A549 (cell line): Measurements from ENCODE around the gene B3GAT3. TPM values are rescaled to one million over a fixed set of nuclear protein-coding genes. Genes with fewer than 3 reads are reported as not detected.
A peak's percentile ranks its signal among the peaks of the same experiment; 100 is the strongest.
"Not testable (repeated sequence)": the region's sequence is repeated elsewhere in the genome, so short reads cannot be mapped to it uniquely, and the experiment has no call there.

Experiments
- ATAC-seq, 2 experiments: fragments of 200-7000 bp in 1 of 2; fragments of >200 bp in 1 of 2; cut with Nextera tagmentation in 1 of 2; cut with Tn5 transposase in 1 of 2; 3 replicates each; pipeline versions ENCODE4 v1.8.0 to v1.9.1; 2018 to 2020; ENCODE audit warnings: mild to moderate bottlenecking in 1 of 2, moderate library complexity in 1 of 2
- CTCF ChIA-PET: fragments of 300-600 bp; sonication (Branson Sonifier 250); formaldehyde crosslinking; extraction: SDS; loops from one replicate; lab custom pipeline; 2021; ENCODE audit warnings: antibody characterized with exemption, inconsistent platforms; lab: Yijun Ruan, JAX
- POLR2A ChIA-PET: fragments of 350-600 bp; formaldehyde crosslinking; extraction: SDS; loops from one replicate; lab custom pipeline; 2021; ENCODE audit warnings: antibody characterized with exemption, inconsistent platforms; lab: Yijun Ruan, JAX
- DNase-seq, 2 experiments: peaks; one replicate each; pipeline versions ENCODE4 v3.0.0 to v3.0.0-alpha.2; 2011 to 2016; ENCODE audit warnings: low read depth in 1 of 2, low spot score in 1 of 2
- FAIRE-seq: peaks from 2 replicates; lab custom pipeline; 2011; peaks lifted over from hg19 to GRCh38; lab: Jason Lieb, UNC
- H3K27ac ChIP-seq, 2 experiments: fragments of >200 bp; sonication (Bioruptor Twin); formaldehyde crosslinking; 3 replicates each; pipeline ENCODE4 v1.5.1; 2016 to 2017
- H3K4me1 ChIP-seq: fragments of >200 bp; sonication (Bioruptor Twin); formaldehyde crosslinking; 3 replicates; pipeline ENCODE4 v1.6.1; 2016
- H3K4me2 ChIP-seq: fragments of >200 bp; sonication (Bioruptor Twin); formaldehyde crosslinking; 3 replicates; pipeline ENCODE4 v1.6.1; 2016
- H3K4me3 ChIP-seq: fragments of >200 bp; sonication (Bioruptor Twin); formaldehyde crosslinking; 3 replicates; pipeline ENCODE4 v1.5.1; 2016
- H3K9me3 ChIP-seq: fragments of >200 bp; sonication (Bioruptor Twin); formaldehyde crosslinking; 3 replicates; pipeline ENCODE4 v1.6.1; 2016
- CBX8 ChIP-seq: fragments of 200-600 bp; sonication (generic); IDR thresholded peaks from 2 replicates; pipeline ENCODE4 v1.6.1; 2016
- CEBPB ChIP-seq, 2 experiments: fragments of >200 bp in 1 of 2; sonication (Bioruptor Twin) in 1 of 2; formaldehyde crosslinking in 1 of 2; IDR thresholded peaks; 2 replicates each; pipeline ENCODE4 v1.6.1; 2012 to 2016
- EP300 ChIP-seq, 2 experiments: fragments of >200 bp; sonication (Bioruptor Twin); formaldehyde crosslinking; IDR thresholded peaks; 2 replicates in 1 of 2; 3 replicates in 1 of 2; pipeline ENCODE4 v1.6.1; 2016 to 2017
- ESRRA ChIP-seq: fragments of 150-350 bp; IDR thresholded peaks from 2 replicates; pipeline ENCODE4 v1.6.1; 2014; ENCODE audit warnings: mild to moderate bottlenecking, low read length, borderline replicate concordance
- FOSL2 ChIP-seq, 2 experiments: fragments of 450-650 bp in 1 of 2; fragments of >200 bp in 1 of 2; sonication (Bioruptor Twin) in 1 of 2; formaldehyde crosslinking; IDR thresholded peaks; 2 replicates each; pipeline versions ENCODE4 v1.5.0 to v1.6.1; 2016 to 2020; ENCODE audit warnings: mild to moderate bottlenecking in 1 of 2, moderate library complexity in 1 of 2
- FOXS1 ChIP-seq: fragments of 250-450 bp; sonication (Bioruptor Pico); IDR thresholded peaks from 2 replicates; pipeline ENCODE4 v1.5.0; 2020; ENCODE audit warnings: mild to moderate bottlenecking, moderate library complexity
- HOXA7 ChIP-seq: fragments of 250-450 bp; sonication (Bioruptor Pico); IDR thresholded peaks from 2 replicates; pipeline ENCODE4 v1.5.0; 2020; ENCODE audit warnings: mild to moderate bottlenecking, moderate library complexity
- JUN ChIP-seq, 2 experiments: fragments of >200 bp; sonication (Bioruptor Twin); formaldehyde crosslinking; IDR thresholded peaks; 2 replicates in 1 of 2; 3 replicates in 1 of 2; pipeline ENCODE4 v1.6.1; 2016 to 2017
- JUNB ChIP-seq: fragments of >200 bp; sonication (Bioruptor Twin); formaldehyde crosslinking; IDR thresholded peaks from 2 replicates; pipeline ENCODE4 v1.6.1; 2016
- KDM5A ChIP-seq: fragments of 200-600 bp; sonication (generic); IDR thresholded peaks from 2 replicates; pipeline ENCODE4 v1.6.1; 2016; ENCODE audit warnings: antibody characterized with exemption, mild to moderate bottlenecking
- MAFK ChIP-seq: fragments of 450-650 bp; IDR thresholded peaks from 2 replicates; pipeline ENCODE4 v1.6.1; 2014; ENCODE audit not compliant: partially characterized antibody
- NPAS2 ChIP-seq: fragments of 250-450 bp; sonication (Bioruptor Pico); IDR thresholded peaks from 2 replicates; pipeline ENCODE4 v1.8.0; 2022; ENCODE audit warnings: mild to moderate bottlenecking, moderate library complexity, borderline replicate concordance
- PHF8 ChIP-seq: fragments of 200-600 bp; sonication (generic); IDR thresholded peaks from 2 replicates; pipeline ENCODE4 v1.6.1; 2016; ENCODE audit warnings: low read depth, mild to moderate bottlenecking, antibody characterized with exemption, moderate library complexity, borderline replicate concordance
- RARB ChIP-seq: fragments of 250-450 bp; sonication (Bioruptor Pico); IDR thresholded peaks from 2 replicates; pipeline ENCODE4 v1.8.0; 2021; ENCODE audit warnings: mild to moderate bottlenecking, moderate library complexity
- RNF2 ChIP-seq: fragments of 200-600 bp; sonication (generic); IDR thresholded peaks from 2 replicates; pipeline ENCODE4 v1.6.1; 2016; ENCODE audit warnings: low read depth, mild to moderate bottlenecking, antibody characterized with exemption, moderate library complexity, borderline replicate concordance
- SMC3 ChIP-seq: fragments of >200 bp; sonication (Bioruptor Twin); formaldehyde crosslinking; IDR thresholded peaks from 3 replicates; pipeline ENCODE4 v1.6.1; 2018; ENCODE audit warnings: inconsistent platforms
- SREBF2 ChIP-seq: fragments of 450-650 bp; IDR thresholded peaks from 2 replicates; pipeline ENCODE4 v1.6.1; 2014; ENCODE audit warnings: mild to moderate bottlenecking, moderate library complexity
- TP53 ChIP-seq: fragments of 250-450 bp; sonication (Bioruptor Pico); IDR thresholded peaks from 2 replicates; pipeline ENCODE4 v1.5.0; 2021; ENCODE audit warnings: mild to moderate bottlenecking, moderate library complexity
- WGBS: methylation state at CpG from one replicate; pipeline ENCODE4 v1.1.6; 2017; ENCODE audit errors: missing lambda C conversion rate; 5-methylcytosine and 5-hydroxymethylcytosine counted together
- polyA plus RNA-seq, 4 experiments: library from polyadenylated mRNA; depleted of rRNA in 3 of 4; stranded (reverse); fragments of >200 nt; fragmentation: RNase III in 1 of 4; extraction: RNeasy Plus Mini Kit Qiagen cat#74134 plus additional on column Dnase treatment in 1 of 4; gene quantifications; 2 replicates in 3 of 4; 3 replicates in 1 of 4; pipeline ENCODE4 v1.2.3, GENCODE V29; 2011 to 2017
- TF ChIP-seq, protein P1 (sequence below): IDR thresholded peaks from 2 replicates; pipeline ENCODE4 v1.6.1; 2012
- TF ChIP-seq, protein P2 (sequence below): IDR thresholded peaks from 2 replicates; pipeline ENCODE4 v1.6.1; 2012
- TF ChIP-seq, protein P3 (sequence below): IDR thresholded peaks from 2 replicates; pipeline ENCODE4 v1.6.1; 2012; ENCODE audit warnings: low read depth, borderline replicate concordance
- TF ChIP-seq, protein P4 (sequence below): fragments of >200 bp; sonication (Bioruptor Twin); formaldehyde crosslinking; IDR thresholded peaks from 3 replicates; pipeline ENCODE4 v1.5.1; 2016

B3GAT3 gene
- polyA plus RNA-seq, 2 of the 4 experiments (the other 2 are of a cell fraction) = 19.0 to 41.0 TPM

DNA sequence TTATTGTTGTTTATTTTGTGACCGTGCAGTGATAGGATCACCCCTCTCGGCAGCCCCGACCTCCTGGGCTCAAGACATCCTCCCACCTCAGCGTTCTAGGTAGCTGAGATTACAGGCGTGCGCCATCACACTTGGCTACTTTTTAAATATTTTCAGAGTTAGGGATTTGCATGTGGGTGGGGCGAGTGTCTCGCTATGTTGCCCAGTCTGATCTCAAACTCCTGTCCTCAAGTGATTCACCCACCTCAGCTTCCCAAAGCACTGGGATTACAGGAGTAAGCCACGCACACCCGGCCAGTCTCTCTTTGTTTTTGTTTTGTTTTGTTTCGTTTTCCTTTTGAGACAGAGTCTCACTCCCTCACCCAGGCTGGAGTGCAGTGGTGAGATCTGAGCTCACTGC lies 32.5 kb upstream of the B3GAT3 start:
- TF ChIP-seq MAFK = no peak
- TF ChIP-seq, protein P1, sequence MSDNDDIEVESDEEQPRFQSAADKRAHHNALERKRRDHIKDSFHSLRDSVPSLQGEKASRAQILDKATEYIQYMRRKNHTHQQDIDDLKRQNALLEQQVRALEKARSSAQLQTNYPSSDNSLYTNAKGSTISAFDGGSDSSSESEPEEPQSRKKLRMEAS = no peak
- no peak for TF ChIP-seq PHF8
- no peak for TF ChIP-seq ESRRA
- TF ChIP-seq JUN (IDR thresholded peaks at IDR 0.05) = no peak
- no peak for TF ChIP-seq SREBF2
- TF ChIP-seq CBX8 = no peak
- TF ChIP-seq, all 56 proteins: peak for 0
- Histone ChIP-seq H3K9me3 (no peaks in the 10 kb centered on the region), H3K4me1 (peaks cover 10% of the 10 kb centered on the region; the same call in 2 of the 3 replicates), H3K4me3 (no peak overlapping the region), H3K4me2 (no peak overlapping the region), H3K27ac (no peak overlapping the region; a peak in 1 of 6 replicates)
- DNase-seq (no peak), FAIRE-seq (no peak), ATAC-seq (no peak)
- CTCF ChIA-PET = interaction anchor here (0.6 to 3.6 kb wide), 4 partner anchors 13 to 228 kb away, joined by 3 to 14 read pairs (median 6); partner anchors contain the start of genes EML3 and ROM1
- WGBS = 91% methylated on average over 11 of the region's 11 CpGs
- POLR2A ChIA-PET = interaction anchor here (0.7 to 3.6 kb wide), 2 partner anchors 11 to 187 kb away, joined by 4 to 35 read pairs; partner anchors contain the start of genes C11orf98 and CSKMT

DNA sequence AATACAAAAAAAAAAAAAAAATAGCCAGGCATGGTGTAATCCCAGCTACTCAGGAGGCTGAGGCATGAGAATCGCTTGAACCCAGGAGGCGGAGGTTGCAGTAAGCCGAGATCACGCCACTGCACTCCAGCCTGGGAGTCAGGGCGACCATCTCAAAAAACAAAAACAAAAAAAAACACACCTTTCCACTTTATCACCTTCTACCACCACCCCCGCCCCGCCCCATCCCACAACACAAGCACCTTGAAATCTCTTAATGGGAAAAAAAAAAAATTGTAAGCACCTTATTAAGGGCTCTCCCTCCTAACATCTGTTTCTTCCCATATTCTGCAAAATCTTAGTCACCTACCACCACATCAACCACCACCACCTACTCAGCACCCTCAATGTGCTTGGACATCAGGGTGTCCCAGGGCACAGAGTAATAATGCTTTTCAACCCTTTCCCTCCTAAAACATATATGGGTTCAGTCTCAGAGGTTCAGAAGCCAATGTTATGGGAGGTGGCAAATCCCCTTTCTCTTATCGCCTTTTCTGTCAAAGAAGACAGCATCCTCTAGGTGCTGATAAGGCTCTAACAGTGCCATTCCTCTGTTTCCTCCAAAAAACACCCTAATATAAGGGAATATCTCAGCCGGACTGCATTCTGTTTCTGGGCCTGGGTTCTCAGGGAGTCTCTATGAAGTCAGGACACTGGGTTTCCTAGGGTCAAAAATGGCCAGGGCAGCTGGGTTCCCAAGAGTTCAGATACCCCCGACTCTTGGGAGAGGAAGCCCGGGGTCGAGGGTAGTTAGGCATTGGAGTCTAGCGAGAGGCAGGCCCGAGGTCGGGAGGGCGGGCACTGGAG lies 30.6 kb upstream of the B3GAT3 start:
- WGBS = 40% methylated on average over 16 of the region's 16 CpGs

DNA sequence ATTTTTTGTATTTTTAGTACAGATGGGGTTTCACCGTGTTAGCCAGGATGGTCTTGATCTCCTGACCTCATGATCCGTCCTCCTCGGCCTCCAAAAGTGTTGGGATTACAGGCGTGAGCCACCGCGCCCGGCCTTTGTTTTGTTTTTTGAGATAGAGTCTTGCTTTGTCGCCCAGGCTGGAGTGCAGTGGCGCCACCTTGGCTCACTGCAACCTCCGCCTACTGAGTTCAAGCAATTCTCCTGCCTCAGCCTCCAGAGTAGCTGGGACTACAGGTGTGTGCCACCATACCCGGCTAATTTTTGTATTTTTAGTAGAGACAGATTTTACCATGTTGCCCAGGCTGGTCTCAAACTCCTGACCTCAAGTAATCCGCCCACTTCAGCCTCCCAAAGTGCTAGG lies 28.5 kb upstream of the B3GAT3 start:
- not testable (repeated sequence) for H3K9me3 ChIP-seq, H3K4me2 ChIP-seq, H3K27ac ChIP-seq, H3K4me3 ChIP-seq, ATAC-seq, FAIRE-seq, DNase-seq
- POLR2A ChIA-PET = interaction anchor here (3.2 kb wide), 1 partner anchor 15 kb away, joined by 21 read pairs; the partner anchor contains the start of genes C11orf98 and CSKMT
- CTCF ChIA-PET = interaction anchor here (0.9 to 2.2 kb wide), 5 partner anchors 19 to 255 kb away, joined by 3 to 6 read pairs (median 3); partner anchors contain the start of genes BSCL2, GNG3 and TUT1
- H3K4me1 ChIP-seq = peaks cover 16% of the 10 kb centered on the region
- WGBS = 95% methylated on average over 12 of the region's 12 CpGs

More for the DNA sequence above, 30.6 kb upstream of the B3GAT3 start:
- Histone ChIP-seq H3K4me1 (peaks cover 10% of the 10 kb centered on the region; the same call in 2 of the 3 replicates), H3K9me3 (no peaks in the 10 kb centered on the region), H3K4me3 (peak overlapping the region; percentile 75), H3K27ac (peak overlapping the region; percentile 85 to 97), H3K4me2 (peak overlapping the region; percentile 91)
- ChIA-PET POLR2A (interaction anchor here (0.6 to 1.4 kb wide), 21 partner anchors 8 to 242 kb away, joined by 3 to 91 read pairs (median 5); partner anchors contain the start of genes B3GAT3, C11orf98, CSKMT and EEF1G), CTCF (interaction anchor here (1.1 to 1.4 kb wide), 3 partner anchors 11 to 258 kb away, joined by 3 read pairs; no protein-coding TSS in a partner anchor)
- ATAC-seq (peak in 1 of 2 experiments; percentile 60; a peak in 3 of 6 replicates), DNase-seq (no peak)
- no peak for TF ChIP-seq CEBPB (IDR thresholded peaks at IDR 0.05)
- no peak for TF ChIP-seq RARB (CRISPR knock-in tag)
- TF ChIP-seq FOSL2 (IDR thresholded peaks at IDR 0.05) = no peak
- no peak for TF ChIP-seq FOSL2 (CRISPR knock-in tag; IDR thresholded peaks at IDR 0.05)
- TF ChIP-seq JUNB = no peak
- TF ChIP-seq, all 56 proteins: peak for 0
- no peak for FAIRE-seq

DNA sequence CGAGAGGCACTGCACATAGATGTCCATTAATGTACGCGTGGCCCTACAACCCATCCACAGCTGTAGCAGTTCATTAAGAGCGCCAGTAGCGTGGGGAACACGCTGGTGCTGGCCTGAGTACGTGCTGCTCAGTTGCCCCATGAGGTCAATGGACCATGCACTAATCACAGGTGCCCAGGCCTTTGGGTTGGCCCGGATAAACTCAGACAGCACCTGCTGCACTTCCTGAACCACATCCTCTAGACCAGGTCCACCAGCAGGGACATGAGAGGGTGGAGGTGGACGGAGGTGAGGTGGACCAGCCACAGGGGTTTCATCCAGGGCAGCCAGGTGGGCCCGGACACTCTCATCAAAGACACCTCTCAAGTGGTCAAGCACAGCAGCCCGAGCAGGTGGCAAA lies 27.7 kb upstream of the B3GAT3 start:
- H3K9me3 ChIP-seq = no peaks in the 10 kb centered on the region
- FAIRE-seq = no peak
- no peak for DNase-seq
- no peak for TF ChIP-seq JUNB
- no peak for TF ChIP-seq HOXA7
- TF ChIP-seq RARB (CRISPR knock-in tag) = no peak
- TF ChIP-seq, protein P2, sequence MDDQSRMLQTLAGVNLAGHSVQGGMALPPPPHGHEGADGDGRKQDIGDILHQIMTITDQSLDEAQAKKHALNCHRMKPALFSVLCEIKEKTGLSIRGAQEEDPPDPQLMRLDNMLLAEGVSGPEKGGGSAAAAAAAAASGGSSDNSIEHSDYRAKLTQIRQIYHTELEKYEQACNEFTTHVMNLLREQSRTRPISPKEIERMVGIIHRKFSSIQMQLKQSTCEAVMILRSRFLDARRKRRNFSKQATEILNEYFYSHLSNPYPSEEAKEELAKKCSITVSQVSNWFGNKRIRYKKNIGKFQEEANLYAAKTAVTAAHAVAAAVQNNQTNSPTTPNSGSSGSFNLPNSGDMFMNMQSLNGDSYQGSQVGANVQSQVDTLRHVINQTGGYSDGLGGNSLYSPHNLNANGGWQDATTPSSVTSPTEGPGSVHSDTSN = no peak
- TF ChIP-seq TP53 (CRISPR knock-in tag) = no peak
- TF ChIP-seq, protein P3, sequence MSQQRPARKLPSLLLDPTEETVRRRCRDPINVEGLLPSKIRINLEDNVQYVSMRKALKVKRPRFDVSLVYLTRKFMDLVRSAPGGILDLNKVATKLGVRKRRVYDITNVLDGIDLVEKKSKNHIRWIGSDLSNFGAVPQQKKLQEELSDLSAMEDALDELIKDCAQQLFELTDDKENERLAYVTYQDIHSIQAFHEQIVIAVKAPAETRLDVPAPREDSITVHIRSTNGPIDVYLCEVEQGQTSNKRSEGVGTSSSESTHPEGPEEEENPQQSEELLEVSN = no peak
- TF ChIP-seq FOXS1 (CRISPR knock-in tag) = no peak
- TF ChIP-seq KDM5A = no peak
- no peak for TF ChIP-seq CBX8
- no peak for TF ChIP-seq EP300 (IDR thresholded peaks at IDR 0.05)
- TF ChIP-seq NPAS2 (CRISPR knock-in tag) = no peak
- no peak for TF ChIP-seq RNF2
- no peak for TF ChIP-seq SMC3
- TF ChIP-seq, protein P4, sequence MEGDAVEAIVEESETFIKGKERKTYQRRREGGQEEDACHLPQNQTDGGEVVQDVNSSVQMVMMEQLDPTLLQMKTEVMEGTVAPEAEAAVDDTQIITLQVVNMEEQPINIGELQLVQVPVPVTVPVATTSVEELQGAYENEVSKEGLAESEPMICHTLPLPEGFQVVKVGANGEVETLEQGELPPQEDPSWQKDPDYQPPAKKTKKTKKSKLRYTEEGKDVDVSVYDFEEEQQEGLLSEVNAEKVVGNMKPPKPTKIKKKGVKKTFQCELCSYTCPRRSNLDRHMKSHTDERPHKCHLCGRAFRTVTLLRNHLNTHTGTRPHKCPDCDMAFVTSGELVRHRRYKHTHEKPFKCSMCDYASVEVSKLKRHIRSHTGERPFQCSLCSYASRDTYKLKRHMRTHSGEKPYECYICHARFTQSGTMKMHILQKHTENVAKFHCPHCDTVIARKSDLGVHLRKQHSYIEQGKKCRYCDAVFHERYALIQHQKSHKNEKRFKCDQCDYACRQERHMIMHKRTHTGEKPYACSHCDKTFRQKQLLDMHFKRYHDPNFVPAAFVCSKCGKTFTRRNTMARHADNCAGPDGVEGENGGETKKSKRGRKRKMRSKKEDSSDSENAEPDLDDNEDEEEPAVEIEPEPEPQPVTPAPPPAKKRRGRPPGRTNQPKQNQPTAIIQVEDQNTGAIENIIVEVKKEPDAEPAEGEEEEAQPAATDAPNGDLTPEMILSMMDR = no peak
- TF ChIP-seq, all 56 proteins: peak for 0
- no peak overlapping the region for H3K27ac ChIP-seq
- peaks cover 22% of the 10 kb centered on the region for H3K4me1 ChIP-seq
- ChIA-PET POLR2A (interaction anchor here (3.2 kb wide), 1 partner anchor 16 kb away, joined by 21 read pairs; the partner anchor contains the start of genes C11orf98 and CSKMT), CTCF (interaction anchor here (0.9 to 2.2 kb wide), 4 partner anchors 18 to 254 kb away, joined by 3 to 15 read pairs (median 4); partner anchors contain the start of genes EML3 and ROM1)
- no peak overlapping the region for H3K4me3 ChIP-seq
- WGBS = 94% methylated on average over 11 of the region's 11 CpGs
- no peak for ATAC-seq
- H3K4me2 ChIP-seq = no peak overlapping the region
